Tibial nerve (tissue), 4 donors: ENCODE measurements around the gene MAP4K4.

Experiments used
- EP300 ChIP-seq, 2 donors: sonication (generic); formaldehyde crosslinking; IDR thresholded peaks; one replicate each; pipeline ENCODE4 v1.6.1; 2017; ENCODE audit warnings: antibody characterized with exemption in 2 of 2, mild to moderate bottlenecking in 1 of 2
- POLR2A ChIP-seq, 2 donors: fragments of 450-650 bp; IDR thresholded peaks; one replicate each; pipeline ENCODE4 v1.6.1; 2017; ENCODE audit warnings: antibody characterized with exemption in 2 of 2, mild to moderate bottlenecking in 2 of 2, moderate library complexity in 2 of 2
- TF ChIP-seq, protein P1 (sequence below), 5 experiments: fragments of 200-600 bp in 3 of 5; fragments of 450-650 bp in 2 of 5; sonication (generic) in 3 of 5; IDR thresholded peaks; one replicate each; pipeline ENCODE4 v1.5.1; 2016 to 2019; ENCODE audit warnings: antibody characterized with exemption in 5 of 5, mild to moderate bottlenecking in 3 of 5, moderate library complexity in 2 of 5

GRCh38 chr2:101693991-101694588, 3.4 kb upstream of the MAP4K4 start:
- TF ChIP-seq EP300 (IDR thresholded peaks at IDR 0.05) (no peak), POLR2A (IDR thresholded peaks at IDR 0.05) (no peak)
- TF ChIP-seq, protein P1, sequence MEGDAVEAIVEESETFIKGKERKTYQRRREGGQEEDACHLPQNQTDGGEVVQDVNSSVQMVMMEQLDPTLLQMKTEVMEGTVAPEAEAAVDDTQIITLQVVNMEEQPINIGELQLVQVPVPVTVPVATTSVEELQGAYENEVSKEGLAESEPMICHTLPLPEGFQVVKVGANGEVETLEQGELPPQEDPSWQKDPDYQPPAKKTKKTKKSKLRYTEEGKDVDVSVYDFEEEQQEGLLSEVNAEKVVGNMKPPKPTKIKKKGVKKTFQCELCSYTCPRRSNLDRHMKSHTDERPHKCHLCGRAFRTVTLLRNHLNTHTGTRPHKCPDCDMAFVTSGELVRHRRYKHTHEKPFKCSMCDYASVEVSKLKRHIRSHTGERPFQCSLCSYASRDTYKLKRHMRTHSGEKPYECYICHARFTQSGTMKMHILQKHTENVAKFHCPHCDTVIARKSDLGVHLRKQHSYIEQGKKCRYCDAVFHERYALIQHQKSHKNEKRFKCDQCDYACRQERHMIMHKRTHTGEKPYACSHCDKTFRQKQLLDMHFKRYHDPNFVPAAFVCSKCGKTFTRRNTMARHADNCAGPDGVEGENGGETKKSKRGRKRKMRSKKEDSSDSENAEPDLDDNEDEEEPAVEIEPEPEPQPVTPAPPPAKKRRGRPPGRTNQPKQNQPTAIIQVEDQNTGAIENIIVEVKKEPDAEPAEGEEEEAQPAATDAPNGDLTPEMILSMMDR (IDR thresholded peaks at IDR 0.05), result no peak
